Activated CD8-positive, alpha-beta memory T cell treated with anti-CD3 and anti-CD28 coated beads, Interleukin-2, amount 50 U/mL, for 1 hour (primary cell): Measurements from ENCODE around the gene TLL1.

Source experiments
- DNase-seq: peaks from one replicate; pipeline ENCODE4 v3.0.0-alpha.2; 2020; ENCODE audit errors: extremely low read depth

The TLL1 gene

GRCh38 chr4:165971933-165972332, 98.9 kb downstream of the TLL1 start:
- no peak for DNase-seq

- no peak for DNase-seq
Observed at GRCh38 chr4:165972747-165973146, 99.7 kb downstream of the TLL1 start.

DNA sequence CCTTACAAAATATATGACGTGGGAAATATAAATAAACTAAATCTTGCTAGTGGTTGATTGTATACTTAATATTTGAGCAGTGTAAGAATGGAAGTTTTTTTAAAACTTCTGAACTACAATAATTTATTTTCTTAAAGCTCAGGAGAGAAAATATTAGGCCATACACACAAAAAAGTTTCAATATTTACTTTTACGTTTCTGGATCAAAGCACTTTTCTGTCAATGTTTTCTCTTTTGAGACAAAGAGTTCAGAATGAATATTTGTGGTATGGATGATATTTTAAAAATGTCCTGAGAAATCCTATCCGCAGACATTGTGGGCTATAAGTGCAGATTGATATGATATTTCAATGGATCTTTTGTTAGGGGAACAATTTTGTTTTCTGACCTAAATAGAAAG, 109.9 kb downstream of the TLL1 start:
- no peak for DNase-seq

DNA sequence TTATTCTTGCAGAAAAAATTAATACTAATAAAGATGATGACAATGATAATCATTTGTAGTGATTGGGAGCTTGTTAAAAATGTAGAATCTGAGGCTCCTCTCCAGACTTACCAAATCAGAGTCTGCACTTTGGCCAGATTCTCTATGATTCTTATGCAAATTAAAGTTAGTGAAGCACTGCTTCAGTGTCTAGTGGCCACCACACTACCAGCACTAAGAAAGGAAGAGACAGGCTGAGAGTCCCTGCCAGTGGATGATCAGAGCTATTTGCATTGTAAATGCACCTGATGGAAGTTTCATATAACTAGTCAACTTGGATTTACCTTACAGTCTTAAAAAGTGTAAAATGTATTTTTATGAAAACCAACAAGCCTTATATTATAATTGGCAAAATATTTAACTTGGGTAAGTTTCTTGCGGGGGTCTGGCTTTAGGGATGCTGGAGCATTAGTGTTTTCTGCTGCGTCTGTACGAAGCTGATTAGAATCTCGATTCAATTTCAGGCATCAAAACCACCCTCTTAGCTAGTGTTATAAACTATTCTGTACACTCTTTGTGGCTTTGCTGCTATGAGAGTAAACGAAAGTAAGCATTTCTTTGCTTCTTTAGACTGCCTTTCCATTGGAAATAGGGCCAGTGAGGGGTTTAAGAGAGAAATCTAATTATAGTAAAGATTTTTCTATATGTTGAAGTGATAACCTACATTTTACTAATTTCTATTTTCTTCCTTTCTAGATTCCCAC, 114.1 kb downstream of the TLL1 start:
- DNase-seq, result no peak

DNA sequence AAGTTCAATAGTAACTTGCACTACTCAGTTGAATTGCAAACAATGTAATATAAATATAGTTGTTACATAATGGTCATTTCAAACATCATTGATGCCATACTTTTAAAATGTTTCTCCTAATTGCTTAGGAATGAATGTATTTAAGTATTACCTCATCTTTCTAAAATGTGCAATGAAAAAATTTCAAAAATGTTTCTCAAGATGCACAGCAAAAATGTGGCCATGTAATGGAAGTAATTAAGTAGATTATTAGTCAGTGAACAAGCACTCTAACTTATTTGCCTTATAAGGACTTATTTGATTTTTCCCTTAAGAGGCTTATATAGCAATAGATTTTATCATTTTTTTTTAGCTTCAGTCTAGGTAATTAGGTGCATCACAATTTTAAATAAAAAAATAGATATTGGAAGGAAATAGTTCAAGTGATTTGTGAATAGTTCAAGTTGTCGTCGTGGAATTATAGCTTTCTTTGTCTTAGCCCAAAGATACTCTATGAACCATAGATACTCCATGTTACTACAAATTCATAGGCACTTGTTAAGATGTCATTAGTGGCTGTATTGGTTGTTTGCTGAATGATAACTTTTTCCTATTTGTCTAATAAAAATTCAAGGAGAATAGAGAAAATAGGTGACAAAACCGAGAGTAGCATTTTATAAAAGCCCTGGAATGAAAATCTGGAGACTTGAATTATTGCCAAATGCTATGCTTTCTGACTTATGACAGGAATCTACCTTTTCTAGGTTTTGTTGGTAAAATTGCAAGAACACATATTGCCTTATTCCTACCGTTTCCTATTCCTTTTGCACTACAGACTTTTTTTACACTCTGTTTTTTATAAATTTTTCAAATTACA, 118.5 kb downstream of the TLL1 start:
- no peak for DNase-seq

GRCh38 chr4:165992283-165992682, 119.2 kb downstream of the TLL1 start:
- no peak for DNase-seq

GRCh38 chr4:165994701-165995100, 121.7 kb downstream of the TLL1 start:
- DNase-seq, result no peak

DNA sequence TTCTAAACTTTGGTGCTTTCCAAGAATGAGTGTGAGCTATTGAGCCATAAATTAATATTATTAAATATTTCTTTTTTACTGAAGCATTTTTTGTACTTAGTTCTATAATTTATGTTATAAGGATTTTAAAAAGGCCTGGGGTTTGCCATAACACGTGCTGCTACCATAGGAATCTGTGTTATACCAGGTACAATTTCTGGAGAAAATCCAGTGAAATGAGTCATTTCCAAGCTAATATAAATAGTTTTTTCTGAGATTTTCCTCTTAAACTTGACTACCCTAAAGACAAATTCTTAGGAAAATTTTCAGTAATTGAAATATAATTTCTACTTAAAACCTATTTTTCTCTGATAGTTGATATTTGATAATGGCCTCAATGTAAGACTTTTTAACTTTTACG, 130.8 kb downstream of the TLL1 start:
- DNase-seq, result no peak

GRCh38 chr4:166006217-166006616, 133.2 kb downstream of the TLL1 start:
- DNase-seq, result no peak

DNA sequence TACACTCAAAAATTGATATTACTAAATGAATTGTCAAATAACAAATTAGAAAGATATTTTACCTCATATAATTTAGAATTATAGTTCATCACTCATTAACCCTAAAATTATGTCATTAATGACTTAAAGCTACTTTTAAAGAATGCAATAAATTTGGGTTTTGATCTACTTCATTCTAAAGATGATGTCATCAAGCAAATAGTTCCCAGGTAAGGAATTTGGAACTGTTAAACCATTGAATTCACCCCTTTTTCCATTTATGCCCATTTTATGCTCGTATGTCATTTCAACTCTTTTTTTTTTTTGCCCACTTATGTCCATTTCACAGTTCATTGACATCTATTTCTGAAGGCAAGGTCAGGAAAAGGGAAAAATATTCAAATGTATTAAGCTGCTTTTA, 135.5 kb downstream of the TLL1 start:
- DNase-seq, result no peak

GRCh38 chr4:166012129-166013030, 139.3 kb downstream of the TLL1 start:
- DNase-seq, result no peak

DNA sequence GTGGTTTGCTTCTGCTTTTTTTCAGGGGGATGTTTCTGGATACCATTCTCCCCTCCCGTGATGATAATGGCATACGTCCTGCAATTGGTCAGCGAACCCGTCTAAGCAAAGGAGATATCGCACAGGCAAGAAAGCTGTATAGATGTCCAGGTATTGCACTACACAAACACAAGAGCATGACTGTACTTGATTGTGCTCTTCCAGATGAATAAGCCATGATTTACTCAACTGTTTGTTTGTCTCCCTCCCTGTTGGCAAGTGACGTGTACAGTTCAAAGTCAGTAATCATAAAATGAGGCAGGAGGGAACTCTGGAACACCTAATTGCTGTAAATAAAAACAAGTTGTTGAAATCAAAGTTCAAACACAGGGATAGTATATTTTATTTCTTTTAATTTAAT, 141.4 kb downstream of the TLL1 start:
- DNase-seq, result no peak

GRCh38 chr4:166017804-166018203, 144.8 kb downstream of the TLL1 start:
- no peak for DNase-seq

DNA sequence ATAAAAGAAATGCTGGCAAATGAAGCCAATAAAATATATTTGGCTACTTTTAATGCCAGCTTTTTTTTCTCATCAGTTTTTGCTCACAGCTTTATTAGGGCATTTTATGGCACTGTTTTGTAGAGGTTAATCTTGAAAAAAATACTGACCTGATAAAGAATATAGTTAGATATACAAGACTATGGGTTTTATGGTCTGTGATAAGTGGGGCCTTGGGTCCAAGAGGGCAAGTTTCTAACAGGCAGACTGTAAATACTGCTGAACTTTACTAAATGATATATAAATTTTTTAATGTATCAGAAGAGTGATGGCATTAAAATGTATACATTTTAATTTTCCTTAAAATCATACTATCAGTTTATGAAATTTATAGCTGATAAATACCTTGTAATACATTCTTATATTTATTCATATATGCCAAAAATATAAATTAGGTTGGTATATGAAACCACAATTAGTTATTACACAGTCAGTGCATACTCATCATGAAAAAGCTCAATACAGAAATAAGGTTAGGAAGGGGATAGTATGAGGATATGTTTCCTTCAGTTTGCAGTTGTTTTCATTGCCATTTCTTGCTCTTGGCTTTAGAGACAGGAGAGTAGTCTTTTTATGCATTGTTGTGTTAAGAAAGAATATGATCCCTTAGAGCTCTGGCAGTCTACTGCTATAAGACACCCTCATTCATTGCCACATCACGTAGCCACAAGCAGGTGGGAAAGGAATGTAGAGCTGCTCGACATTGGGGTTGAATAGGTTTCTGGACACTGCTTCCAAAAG, 146.6 kb downstream of the TLL1 start:
- no peak for DNase-seq

DNA sequence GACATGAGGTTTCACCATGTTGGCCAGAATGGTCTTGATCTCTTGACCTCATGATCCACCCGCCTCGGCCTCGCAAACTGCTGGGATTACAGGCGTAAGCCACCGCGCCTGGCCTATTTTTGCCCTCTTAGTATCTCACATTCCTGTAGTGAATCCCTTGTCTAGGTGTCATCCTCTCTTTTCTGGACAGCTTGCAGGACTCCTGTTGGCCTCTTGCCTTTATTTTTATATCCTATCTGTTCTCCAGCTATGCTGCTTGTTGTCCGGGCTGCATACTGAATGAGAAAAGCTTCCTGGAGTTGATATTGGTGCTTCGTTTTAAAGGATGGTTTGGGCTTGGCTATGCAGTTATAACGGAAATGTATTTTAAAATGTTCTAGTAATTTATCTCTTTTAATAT, 148.6 kb downstream of the TLL1 start:
- DNase-seq, result no peak

GRCh38 chr4:166034965-166035364, 161.9 kb downstream of the TLL1 start:
- DNase-seq, result no peak

DNA sequence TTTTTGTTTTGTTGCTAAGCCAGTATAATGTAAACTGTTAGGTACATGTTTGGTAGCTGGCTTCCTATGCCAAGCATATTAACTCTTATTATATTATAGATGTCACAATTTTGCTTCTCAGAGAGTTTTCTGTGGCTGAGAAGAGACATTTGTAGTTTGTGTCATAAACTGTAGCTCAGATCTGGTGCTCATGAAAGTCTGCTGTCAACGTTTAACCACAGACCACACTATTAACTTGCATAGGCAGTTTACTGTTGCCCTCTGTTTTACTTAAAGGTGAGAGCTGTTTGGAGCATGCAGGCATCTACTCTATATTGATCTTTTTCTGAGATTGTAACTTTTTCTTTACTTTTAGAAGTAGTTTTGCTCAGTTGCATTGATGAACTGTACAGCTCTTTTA, 166.8 kb downstream of the TLL1 start:
- no peak for DNase-seq

DNA sequence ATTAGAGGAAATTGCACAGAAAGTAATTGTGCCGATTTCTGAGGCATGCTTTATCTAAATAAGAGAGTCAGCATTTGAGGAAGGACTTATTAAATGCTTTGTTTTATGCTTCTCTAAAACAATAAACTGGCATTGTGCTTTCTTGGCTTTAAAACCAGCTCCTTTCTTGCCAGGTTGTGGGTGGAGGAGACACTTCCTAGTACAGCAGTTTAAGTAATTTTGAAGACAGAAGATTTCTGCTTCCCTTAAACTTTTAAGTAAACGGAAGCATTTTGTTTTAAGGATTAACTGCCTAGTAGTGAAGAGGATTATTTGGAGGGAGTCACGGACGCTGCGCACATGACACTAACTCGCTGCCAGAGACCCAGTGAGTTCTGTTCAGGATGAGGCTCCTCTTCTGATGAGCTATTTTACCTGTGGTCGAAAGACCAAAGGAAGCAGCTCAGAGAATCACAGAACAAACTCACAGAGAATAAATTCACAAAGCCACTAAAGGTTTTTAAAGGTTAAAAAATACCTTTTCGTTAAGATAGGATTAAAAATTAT, 169.5 kb downstream of the TLL1 start:
- DNase-seq, result no peak

GRCh38 chr4:166043801-166044200, 170.8 kb downstream of the TLL1 start:
- no peak for DNase-seq

GRCh38 chr4:166044871-166045270, 171.8 kb downstream of the TLL1 start:
- no peak for DNase-seq

GRCh38 chr4:166045457-166045856, 172.4 kb downstream of the TLL1 start:
- no peak for DNase-seq
